Sigmoid colon (tissue), 4 donors: ENCODE results near the gene MARCO.

ENCODE experiments used
- EP300 ChIP-seq, 4 donors: sonication (generic); formaldehyde crosslinking; IDR thresholded peaks; one replicate each; pipeline ENCODE4 v1.6.1; 2017; ENCODE audit warnings: antibody characterized with exemption in 4 of 4
- POLR2AphosphoS5 ChIP-seq, 4 donors: sonication (generic); formaldehyde crosslinking; IDR thresholded peaks; one replicate each; pipeline ENCODE4 v1.6.1; 2017; ENCODE audit warnings: antibody characterized with exemption in 4 of 4

GRCh38 chr2:118922254-118922653 lies 19.7 kb upstream of the MARCO start:
- no peak for TF ChIP-seq POLR2AphosphoS5 (IDR thresholded peaks at IDR 0.05)
- no peak for TF ChIP-seq EP300 (IDR thresholded peaks at IDR 0.05)
